HepG2 (cell line): ENCODE data around the gene LRRC15. TPM values are rescaled to one million over a fixed set of nuclear protein-coding genes. Genes with fewer than 3 reads are reported as not detected.

Experiments used
- ATAC-seq: fragments of 200-7000 bp; cut with Tn5 transposase; 3 replicates; pipeline ENCODE4 v1.9.1; 2020; ENCODE audit warnings: mild to moderate bottlenecking, moderate library complexity
- BruUV-seq: library from RNA; stranded (reverse); fragments of 400-500 nt; replicated peaks from 2 replicates; lab custom pipeline; 2021; lab: Mats Ljungman, UMichigan
- CTCF ChIA-PET: fragments of 300-600 bp; formaldehyde crosslinking; extraction: SDS; loops from one replicate; lab custom pipeline; 2021; ENCODE audit warnings: low total read pairs, inconsistent platforms, low intra/inter-chr PET ratio; lab: Yijun Ruan, JAX
- POLR2A ChIA-PET: fragments of 350-600 bp; sonication (Branson Sonifier 250); formaldehyde crosslinking; loops from one replicate; lab custom pipeline; 2020; ENCODE audit warnings: antibody characterized with exemption, inconsistent platforms; lab: Yijun Ruan, JAX
- DNase-seq: peaks from one replicate; pipeline ENCODE4 v3.0.0-alpha.2; 2015; ENCODE audit warnings: low spot score
- FAIRE-seq: peaks from 3 replicates; lab custom pipeline; 2011; peaks lifted over from hg19 to GRCh38; lab: Jason Lieb, UNC
- H2AFZ ChIP-seq: one replicate; pipeline ENCODE4 v1.6.1; 2011; ENCODE audit warnings: low read length, inconsistent platforms
- H3K27ac ChIP-seq: fragments of 300-600 bp; 3 replicates; pipeline ENCODE4 v1.8.0; 2011; ENCODE audit warnings: mixed run types, mild to moderate bottlenecking, mixed read lengths, low read length, inconsistent platforms; ENCODE audit not compliant: insufficient read depth; ENCODE audit errors: extremely low read length
- H3K27me3 ChIP-seq, 2 experiments: fragments of 200-600 bp in 1 of 2; 2 replicates in 1 of 2; 3 replicates in 1 of 2; pipeline versions ENCODE4 v1.6.0 to v1.8.0; 2011; ENCODE audit warnings: low read length in 2 of 2, mild to moderate bottlenecking in 2 of 2, moderate library complexity in 2 of 2, inconsistent platforms in 1 of 2; ENCODE audit not compliant: insufficient read depth in 2 of 2, control insufficient read depth in 1 of 2
- H3K36me3 ChIP-seq, 2 experiments: fragments of 200-600 bp in 1 of 2; replicated peaks in 1 of 2; 2 replicates in 1 of 2; 3 replicates in 1 of 2; pipeline versions ENCODE4 v1.5.1 to v1.8.0; 2011; ENCODE audit warnings: low read length in 2 of 2, inconsistent platforms in 1 of 2; ENCODE audit not compliant: insufficient read depth in 2 of 2, control insufficient read depth in 1 of 2
- H3K4me1 ChIP-seq: 2 replicates; pipeline ENCODE4 v1.5.1; 2012; ENCODE audit warnings: low read length, inconsistent platforms; ENCODE audit not compliant: insufficient read depth
- H3K4me2 ChIP-seq: 2 replicates; pipeline ENCODE4 v1.6.0; 2011; ENCODE audit warnings: low read depth, low read length, inconsistent platforms
- H3K4me3 ChIP-seq, 3 experiments: fragments of 200-600 bp in 1 of 3; sonication (generic), shearing (Covaris generic) in 1 of 3; replicated peaks in 1 of 3; 2 replicates each; pipeline ENCODE4 v1.5.1; 2011 to 2016; ENCODE audit warnings: low read length in 3 of 3, inconsistent platforms in 2 of 3, low read depth in 2 of 3, mild to moderate bottlenecking in 2 of 3, control low read depth in 1 of 3, mixed read lengths in 1 of 3; ENCODE audit not compliant: insufficient read depth in 1 of 3
- H3K79me2 ChIP-seq: one replicate; pipeline ENCODE4 v1.6.1; 2011; ENCODE audit warnings: low read length, inconsistent platforms; ENCODE audit not compliant: insufficient read depth
- H3K9ac ChIP-seq: 2 replicates; pipeline ENCODE4 v1.6.0; 2011; ENCODE audit warnings: mild to moderate bottlenecking, low read depth, low read length, inconsistent platforms; ENCODE audit not compliant: insufficient read depth
- H3K9me3 ChIP-seq: 2 replicates; pipeline ENCODE4 v1.5.1; 2012; ENCODE audit warnings: mild to moderate bottlenecking, low read length
- H4K20me1 ChIP-seq: 2 replicates; pipeline ENCODE4 v1.6.0; 2011; ENCODE audit warnings: inconsistent platforms, mild to moderate bottlenecking, low read length, moderate library complexity; ENCODE audit not compliant: insufficient read depth
- KDM5B ChIP-seq: sonication (generic); formaldehyde crosslinking; IDR thresholded peaks from 2 replicates; pipeline ENCODE4 v1.4.0; 2020; ENCODE audit warnings: missing genetic modification reagents, mild to moderate bottlenecking, borderline replicate concordance
- NFKBIZ ChIP-seq: IDR thresholded peaks from 2 replicates; pipeline ENCODE4 v1.6.1; 2018; ENCODE audit warnings: missing genetic modification reagents, missing compliant biosample characterization
- PHF8 ChIP-seq: sonication (generic); formaldehyde crosslinking; IDR thresholded peaks from 2 replicates; pipeline ENCODE4 v1.5.0; 2020; ENCODE audit warnings: missing genetic modification reagents
- PPARG ChIP-seq: conservative IDR thresholded peaks from 2 replicates; pipeline ENCODE4 v1.6.1; 2016; ENCODE audit warnings: missing biosample characterization, missing genetic modification reagents
- RARA ChIP-seq: IDR thresholded peaks from 2 replicates; pipeline ENCODE4 v1.6.1; 2016; ENCODE audit warnings: missing genetic modification reagents, missing compliant biosample characterization
- SCMH1 ChIP-seq: sonication (generic); formaldehyde crosslinking; IDR thresholded peaks from 2 replicates; pipeline ENCODE4 v1.9.0; 2021; ENCODE audit warnings: missing genetic modification reagents, mild to moderate bottlenecking, borderline replicate concordance
- SOX13 ChIP-seq, 3 experiments: fragments of 450-650 bp in 1 of 3; sonication (generic) in 1 of 3; formaldehyde crosslinking in 1 of 3; IDR thresholded peaks in 2 of 3; conservative IDR thresholded peaks in 1 of 3; 2 replicates each; pipeline versions ENCODE4 v1.5.0 to v1.6.1; 2016 to 2020; ENCODE audit warnings: antibody characterized with exemption in 1 of 3, mild to moderate bottlenecking in 1 of 3, missing compliant biosample characterization in 1 of 3, missing genetic modification reagents in 1 of 3, moderate library complexity in 1 of 3
- ZNF33A ChIP-seq: sonication (generic); formaldehyde crosslinking; IDR thresholded peaks from 2 replicates; pipeline ENCODE4 v1.5.1; 2020; ENCODE audit warnings: missing genetic modification reagents, mild to moderate bottlenecking, moderate library complexity, borderline replicate concordance
- ZNF577 ChIP-seq: sonication (generic); formaldehyde crosslinking; IDR thresholded peaks from 2 replicates; pipeline ENCODE4 v1.4.0; 2020; ENCODE audit warnings: mild to moderate bottlenecking, low read depth, missing genetic modification reagents, borderline replicate concordance
- ZNF724P ChIP-seq: sonication (generic); formaldehyde crosslinking; IDR thresholded peaks from 2 replicates; pipeline ENCODE4 v1.8.0; 2022; ENCODE audit warnings: missing genetic modification reagents, borderline replicate concordance
- ZNF737 ChIP-seq: sonication (generic); formaldehyde crosslinking; IDR thresholded peaks from 2 replicates; pipeline ENCODE4 v1.5.0; 2020; ENCODE audit warnings: missing genetic modification reagents, mild to moderate bottlenecking, borderline replicate concordance
- ZNF83 ChIP-seq: sonication (generic); formaldehyde crosslinking; IDR thresholded peaks from 2 replicates; pipeline ENCODE4 v1.4.0; 2020; ENCODE audit warnings: missing genetic modification reagents, mild to moderate bottlenecking, borderline replicate concordance
- ZSCAN22 ChIP-seq: sonication (generic); formaldehyde crosslinking; IDR thresholded peaks from 2 replicates; pipeline ENCODE4 v1.4.0; 2020; ENCODE audit warnings: mild to moderate bottlenecking, missing genetic modification reagents
- WGBS: methylation state at CpG from one replicate; pipeline ENCODE4 v1.1.6; 2017; ENCODE audit warnings: low lambda C conversion rate; 5-methylcytosine and 5-hydroxymethylcytosine counted together
- in situ Hi-C: cut with HindIII; loops from 2 replicates; pipeline ENCODE4 v1.10.0; 2017; ENCODE audit warnings: low pct_unique_long_range_greater_than_20kb; ENCODE audit not compliant: extremely low pct_ligation_motif_present
- intact Hi-C: fragments of 100-400 bp; cut with micrococcal nuclease; formaldehyde crosslinking; loops from one replicate; pipeline ENCODE4 v1.10.0; 2022; ENCODE audit not compliant: unreplicated experiment
- polyA plus RNA-seq, 8 experiments: library from polyadenylated mRNA; depleted of rRNA in 3 of 8; stranded (reverse) in 7 of 8; unstranded in 1 of 8; fragments of >200 nt; fragmentation: Illumina TruSeq in 4 of 8; extraction: Trizol in 4 of 8; gene quantifications; 2 replicates each; pipeline versions ENCODE4 v1.2.1 to v1.2.3, GENCODE V29; 2011 to 2016; ENCODE audit warnings: low read depth in 4 of 8, missing spikeins in 1 of 8, mixed read lengths in 1 of 8; ENCODE audit not compliant: insufficient read depth in 1 of 8
- total RNA-seq, 5 experiments: library from RNA; depleted of rRNA; stranded (reverse); fragments of >200 nt; fragmentation: Illumina TruSeq; extraction: Trizol; gene quantifications; 2 replicates each; pipeline ENCODE4 v1.2.3, GENCODE V29; 2016; ENCODE audit warnings: low read depth in 1 of 5
- TF ChIP-seq, protein P1 (sequence below): IDR thresholded peaks from 2 replicates; pipeline ENCODE4 v1.6.1; 2018; ENCODE audit warnings: missing genetic modification reagents, mild to moderate bottlenecking, missing compliant biosample characterization

LRRC15 gene
- total and polyA plus RNA-seq, 2 of the 13 experiments (the other 11 are each of a cell fraction or from before 2014, with no cell fraction given): not detected

- no peak for TF ChIP-seq KDM5B
- TF ChIP-seq, all 625 proteins: peak for 0
Observed at GRCh38 chr3:194364314-194364651, 5.3 kb downstream of the LRRC15 start (continued).

DNA sequence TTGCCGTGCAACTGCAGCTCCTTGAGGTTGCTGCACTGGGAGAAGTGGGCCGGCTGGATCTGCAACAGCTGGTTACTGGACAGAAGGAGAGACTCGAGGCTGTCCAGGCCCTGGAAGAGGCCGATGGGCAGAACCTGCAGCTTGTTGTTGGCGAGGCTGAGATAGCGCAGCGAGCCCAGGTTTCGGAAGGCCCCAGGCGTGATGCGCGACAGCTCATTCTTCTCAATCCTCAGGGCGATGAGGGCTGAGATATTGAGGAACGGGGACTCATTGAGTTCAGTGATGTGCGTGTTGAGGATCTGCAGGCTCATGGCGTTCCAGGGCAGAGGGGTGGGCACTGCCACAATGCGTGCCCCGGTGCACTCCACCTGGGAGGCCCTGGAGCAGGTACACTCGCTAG, 9.0 kb downstream of the LRRC15 start:
- POLR2A ChIA-PET: interaction anchor here (2.2 kb wide), 1 partner anchor 9 kb away, joined by 7 read pairs; the partner anchor contains the start of gene CPN2
- no peak overlapping the region for H3K4me3 ChIP-seq
- no peak overlapping the region for H3K9ac ChIP-seq
- no peaks in the 10 kb centered on the region for H3K9me3 ChIP-seq
- in situ Hi-C loops: no loop called here
- ATAC-seq (no peak), FAIRE-seq (no peak), DNase-seq (no peak)
- no peak overlapping the region for H2AFZ ChIP-seq
- CTCF ChIA-PET: no interaction called here
- 66% methylated on average over 11 of the region's 18 CpGs for WGBS
- no peaks in the 10 kb centered on the region for H3K79me2 ChIP-seq
- H4K20me1 ChIP-seq: no peaks in the 10 kb centered on the region
- H3K27me3 ChIP-seq: peaks cover 7 to 62% of the 10 kb centered on the region in 2 experiments; a peak in 4 of 5 replicates
- H3K36me3 ChIP-seq: no peaks in the 10 kb centered on the region
- no peaks in the 10 kb centered on the region for H3K4me1 ChIP-seq
- TF ChIP-seq ZNF737: no peak
- intact Hi-C loops: no loop called here
- BruUV-seq: no TSS peak
- H3K4me2 ChIP-seq: no peak overlapping the region
- H3K27ac ChIP-seq: no peak overlapping the region

DNA sequence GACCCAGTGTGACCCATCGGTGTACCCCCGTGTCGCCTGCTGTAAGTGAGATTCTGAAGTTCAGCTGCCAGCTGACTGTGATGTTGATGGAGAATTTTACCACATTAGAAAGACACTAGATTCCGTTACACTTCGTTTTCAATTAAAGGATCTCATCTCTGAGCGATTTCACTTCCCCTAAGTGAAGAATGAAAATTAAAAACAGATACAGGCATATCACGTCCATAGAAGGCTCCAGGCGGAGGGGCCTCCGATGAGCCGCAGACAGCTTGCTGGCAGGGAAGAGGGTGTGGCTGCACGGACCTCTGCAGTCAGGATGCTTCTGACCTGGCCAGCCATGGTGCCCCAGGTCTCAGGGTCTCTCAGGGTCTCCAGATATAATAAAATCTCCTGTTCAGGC, 11.9 kb downstream of the LRRC15 start:
- POLR2A ChIA-PET: no interaction called here
- no peak for DNase-seq
- ATAC-seq: no peak
- H3K4me3 ChIP-seq: no peak overlapping the region
- H4K20me1 ChIP-seq: no peaks in the 10 kb centered on the region
- no TSS peak for BruUV-seq
- no peak overlapping the region for H3K9ac ChIP-seq
- no peak overlapping the region for H2AFZ ChIP-seq
- no peak overlapping the region for H3K27ac ChIP-seq
- no peaks in the 10 kb centered on the region for H3K79me2 ChIP-seq
- no peak for TF ChIP-seq NFKBIZ
- TF ChIP-seq, protein P1, sequence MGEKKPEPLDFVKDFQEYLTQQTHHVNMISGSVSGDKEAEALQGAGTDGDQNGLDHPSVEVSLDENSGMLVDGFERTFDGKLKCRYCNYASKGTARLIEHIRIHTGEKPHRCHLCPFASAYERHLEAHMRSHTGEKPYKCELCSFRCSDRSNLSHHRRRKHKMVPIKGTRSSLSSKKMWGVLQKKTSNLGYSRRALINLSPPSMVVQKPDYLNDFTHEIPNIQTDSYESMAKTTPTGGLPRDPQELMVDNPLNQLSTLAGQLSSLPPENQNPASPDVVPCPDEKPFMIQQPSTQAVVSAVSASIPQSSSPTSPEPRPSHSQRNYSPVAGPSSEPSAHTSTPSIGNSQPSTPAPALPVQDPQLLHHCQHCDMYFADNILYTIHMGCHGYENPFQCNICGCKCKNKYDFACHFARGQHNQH (CRISPR knock-in tag): no peak
- TF ChIP-seq RARA: no peak
- no peak for TF ChIP-seq ZNF83 (CRISPR knock-in tag)
- TF ChIP-seq ZNF33A (CRISPR knock-in tag): no peak
- no peak for TF ChIP-seq ZNF724P (CRISPR knock-in tag)
- TF ChIP-seq PHF8 (CRISPR knock-in tag): no peak
- TF ChIP-seq SOX13 (IDR thresholded peaks at IDR 0.05): no peak
- no peak for TF ChIP-seq SOX13 (CRISPR knock-in tag; conservative IDR thresholded peaks at IDR 0.05 in 1 of 2, IDR thresholded peaks at IDR 0.05 in 1 of 2)
- TF ChIP-seq SCMH1 (CRISPR knock-in tag): no peak
- no peak for TF ChIP-seq PPARG (CRISPR knock-in tag)
- TF ChIP-seq ZSCAN22 (CRISPR knock-in tag): no peak
- no peak for TF ChIP-seq ZNF577 (CRISPR knock-in tag)
- no peak overlapping the region for H3K4me2 ChIP-seq
- no peaks in the 10 kb centered on the region for H3K36me3 ChIP-seq
- intact Hi-C loops: no loop called here
- CTCF ChIA-PET: no interaction called here
- no peaks in the 10 kb centered on the region for H3K9me3 ChIP-seq
- peaks cover 1% of the 10 kb centered on the region; the same call in 1 of the 2 replicates for H3K4me1 ChIP-seq
- 54% methylated on average over 11 of the region's 11 CpGs for WGBS
- in situ Hi-C loops: no loop called here
- H3K27me3 ChIP-seq: peaks cover 6 to 44% of the 10 kb centered on the region in 2 experiments; a peak in 4 of 5 replicates
- no peak for FAIRE-seq
